ENCODE results near the gene CTNND2.

CTNND2 gene

DNA sequence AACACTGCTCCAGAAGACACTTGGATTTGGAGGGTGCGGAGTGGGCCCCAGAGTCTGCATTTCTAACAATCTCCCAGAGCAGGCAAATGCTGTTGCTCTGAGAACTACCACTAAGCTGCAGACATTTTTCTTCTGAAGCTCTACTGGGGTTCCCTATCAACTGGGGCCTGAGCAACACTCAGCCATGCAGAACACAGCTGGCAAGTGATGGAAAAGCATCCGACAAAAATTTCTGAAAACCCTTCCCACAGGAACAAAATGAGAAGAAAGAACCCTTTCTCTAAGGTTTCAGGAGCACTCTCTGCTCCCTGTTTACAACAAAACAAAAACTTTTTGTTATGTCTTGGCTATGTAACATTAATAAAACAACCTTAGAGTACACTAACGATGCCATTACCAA, 516.9 kb downstream of the CTNND2 start:
- DNase-seq (ENCODE audit: low read depth in 3 of 3) = no peak

DNA sequence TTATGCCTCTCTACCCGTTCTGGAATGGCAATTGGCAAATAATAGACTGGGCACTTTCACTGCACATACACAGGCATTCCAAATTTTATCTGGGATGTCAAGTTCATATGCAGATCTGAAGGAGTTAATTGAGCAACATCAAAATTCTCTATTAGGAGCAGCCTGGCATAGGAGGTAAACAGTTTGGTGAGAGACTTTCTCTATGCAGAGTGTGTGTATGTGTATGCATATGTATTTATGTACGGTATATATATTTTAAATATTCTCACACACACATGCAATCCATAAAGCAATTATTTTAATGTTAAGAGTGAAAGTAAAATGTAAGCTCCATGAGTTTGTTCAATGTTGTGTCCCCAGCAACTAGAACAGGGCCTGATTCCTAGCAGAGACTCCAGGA, 517.8 kb downstream of the CTNND2 start:
- no peak for DNase-seq (ENCODE audit: low read depth in 3 of 3)

DNA sequence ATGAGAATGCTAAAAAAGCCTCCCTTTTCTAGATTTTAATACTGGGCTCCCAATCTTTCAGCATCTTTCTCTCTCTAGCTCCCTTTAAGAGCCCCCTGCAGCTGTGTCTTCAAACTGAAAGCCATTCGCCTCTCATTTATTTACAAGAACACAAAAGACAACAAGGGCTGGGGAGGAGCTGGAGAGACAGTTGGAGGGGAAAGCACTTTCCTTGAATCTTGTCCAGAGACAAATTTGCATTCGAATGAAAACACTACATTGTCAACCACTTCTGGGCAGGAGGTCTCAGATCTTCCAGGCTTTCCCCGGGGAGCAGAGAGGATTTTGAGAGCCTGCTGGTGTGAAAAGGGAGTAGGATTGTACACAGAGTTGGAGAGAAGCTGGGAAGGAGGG, 518.3 kb downstream of the CTNND2 start:
- no peak for DNase-seq (ENCODE audit: low read depth in 3 of 3)

DNA sequence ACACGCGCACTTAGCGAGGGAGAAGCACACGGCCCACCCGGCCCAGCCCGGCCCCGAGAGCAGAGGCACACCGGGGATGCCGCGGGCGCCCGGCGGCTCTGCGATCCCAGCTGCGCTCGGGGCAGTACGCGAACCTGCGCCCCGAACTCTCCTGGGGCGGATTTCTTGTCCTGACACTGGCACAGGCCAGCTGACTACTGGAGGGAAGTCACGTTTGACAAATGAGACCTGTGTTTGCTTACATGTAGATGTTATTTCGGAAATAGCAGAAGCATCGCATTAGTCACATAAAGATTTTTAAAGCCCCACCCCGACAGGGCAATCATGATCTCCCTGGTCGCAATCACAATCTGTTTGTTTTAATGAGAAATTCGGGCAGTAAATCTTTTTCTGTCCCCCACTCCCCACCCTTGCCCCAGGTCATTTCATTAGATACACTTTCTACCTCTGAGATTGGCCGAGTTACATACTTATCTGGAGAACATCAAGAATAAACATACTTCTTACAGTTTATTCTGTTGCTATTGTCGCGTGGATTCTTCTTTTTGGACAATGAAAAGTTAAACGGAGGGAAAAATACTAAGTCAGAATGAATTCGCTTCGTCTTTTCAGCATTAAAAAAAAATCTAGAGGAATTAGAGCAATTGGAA, 518.9 kb downstream of the CTNND2 start:
- no peak for DNase-seq (ENCODE audit: low read depth in 3 of 3)

DNA sequence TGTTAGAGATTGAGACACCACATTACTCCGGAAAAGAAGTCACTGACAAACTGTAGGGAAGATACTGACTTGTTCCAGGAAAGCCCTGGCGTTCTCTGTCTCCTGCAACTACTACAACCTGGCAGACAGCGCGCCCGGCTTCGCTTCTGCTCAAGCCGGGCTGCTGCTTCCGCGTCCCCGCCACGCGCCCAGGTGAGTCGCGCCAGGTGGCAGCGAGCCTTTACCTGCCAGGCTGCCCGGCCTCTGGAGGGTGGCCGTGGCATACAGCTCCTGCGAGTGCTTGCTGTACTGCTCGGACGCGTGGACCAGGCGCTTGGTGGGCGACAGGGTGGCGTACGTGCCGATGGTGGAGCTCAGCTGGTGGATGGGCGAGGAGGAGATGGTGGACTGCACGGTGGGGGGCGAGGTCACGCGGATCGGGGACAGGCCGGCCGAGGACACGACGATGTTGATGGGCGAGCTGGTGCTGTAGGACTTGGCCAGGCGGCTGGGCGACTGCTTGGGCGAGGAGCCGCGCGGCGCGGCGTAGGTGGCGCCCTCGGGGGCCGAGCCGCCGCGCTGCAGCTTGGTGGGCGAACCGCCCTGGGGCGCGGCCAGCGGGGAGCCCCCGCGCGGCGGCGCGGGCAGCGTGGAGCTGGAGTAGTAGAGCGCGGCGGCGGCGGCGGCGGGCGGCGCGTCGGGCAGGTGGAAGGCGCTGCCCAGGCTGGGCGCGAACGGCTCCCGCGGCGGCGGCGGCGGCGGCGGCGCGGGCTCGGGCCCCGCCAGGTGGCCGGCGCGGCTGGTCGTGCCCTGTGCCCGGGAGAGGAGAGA, 519.6 kb downstream of the CTNND2 start:
- DNase-seq (ENCODE audit: low read depth in 3 of 3) = no peak

DNA sequence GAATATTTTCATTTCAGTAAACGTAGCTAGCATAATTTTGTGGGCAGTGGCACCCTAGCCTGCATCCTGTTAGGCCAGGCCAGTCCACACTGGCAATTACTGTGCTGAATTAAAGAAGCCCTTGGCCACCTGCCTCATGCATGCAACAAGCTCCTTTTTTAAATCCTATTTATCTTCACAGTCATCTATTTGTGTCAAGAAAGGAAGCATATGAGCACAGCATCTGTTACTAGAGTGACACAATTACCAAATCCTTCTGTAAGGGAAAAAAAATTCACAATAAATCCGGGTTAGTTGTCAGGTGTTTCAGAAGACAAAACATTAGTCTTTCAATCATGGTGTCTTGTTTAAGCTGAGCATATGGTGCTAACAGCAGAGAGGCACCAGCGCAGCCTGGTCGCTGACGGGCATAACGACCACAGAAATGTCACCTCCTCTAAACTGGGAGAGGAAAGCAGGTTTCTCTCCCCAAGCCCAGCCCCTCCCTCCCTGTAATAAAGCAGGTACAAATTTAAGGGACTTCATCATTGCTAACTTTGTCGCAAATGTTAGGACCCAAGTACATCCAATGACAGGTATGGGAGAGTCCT, 520.6 kb downstream of the CTNND2 start:
- no peak for DNase-seq (ENCODE audit: low read depth in 3 of 3)

DNA sequence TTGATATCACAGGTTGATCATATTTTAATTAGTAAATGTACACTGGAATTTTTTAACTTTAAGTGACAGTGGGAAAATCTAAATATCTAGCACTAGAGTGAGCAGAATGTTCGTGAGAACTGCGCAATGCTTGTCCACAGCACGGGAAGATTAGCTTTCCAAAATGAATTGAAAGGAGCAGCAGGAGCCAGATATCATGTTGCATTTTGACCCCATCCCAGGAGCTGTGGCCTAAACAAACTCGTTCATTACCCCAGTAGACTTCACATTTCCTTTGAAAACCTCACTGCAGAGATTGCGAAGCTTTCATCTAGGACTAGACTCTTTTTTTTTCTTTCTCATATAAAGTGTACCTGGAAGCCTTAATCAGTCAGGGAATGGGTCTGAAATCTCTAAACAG, 525.8 kb downstream of the CTNND2 start:
- DNase-seq (ENCODE audit: low read depth in 3 of 3) = no peak

DNA sequence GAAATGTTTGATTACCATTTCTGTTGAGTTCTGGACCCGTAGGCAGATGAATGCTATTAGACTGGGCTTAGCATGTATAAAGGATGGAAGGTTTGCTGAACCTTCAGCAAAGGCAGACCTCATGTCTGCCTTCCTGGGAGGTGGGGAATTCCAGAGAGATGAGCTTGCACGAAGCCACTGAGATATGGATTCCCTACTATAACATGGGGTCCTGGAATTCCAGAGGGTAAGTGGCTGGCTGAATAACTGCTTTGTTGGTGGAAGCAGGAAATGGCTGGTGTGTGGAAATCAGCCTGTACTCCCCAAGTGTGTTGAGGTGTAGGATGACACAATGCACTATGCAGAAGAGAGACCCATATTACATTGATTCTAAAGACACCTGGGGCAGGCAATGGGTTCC, 526.4 kb downstream of the CTNND2 start:
- DNase-seq (ENCODE audit: low read depth in 3 of 3) = no peak

DNA sequence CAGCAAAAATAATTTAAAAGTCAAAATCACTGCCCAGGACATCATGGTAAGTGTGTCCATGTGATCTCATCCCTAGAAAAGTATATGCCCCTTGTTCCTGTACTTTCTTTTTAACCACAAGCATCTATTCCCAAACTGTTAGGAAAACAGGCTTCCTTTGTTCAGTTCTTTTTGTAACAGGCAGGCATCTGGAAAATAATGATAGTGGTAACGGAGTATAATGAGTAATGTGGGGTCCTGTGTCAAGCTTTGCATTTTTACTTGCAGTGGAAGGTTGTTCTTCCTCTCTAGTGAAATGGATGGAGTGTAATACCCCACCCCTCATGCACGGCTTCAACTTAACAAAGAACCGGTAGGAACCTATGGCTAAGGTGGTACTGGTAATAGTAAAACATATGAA, 532.1 kb downstream of the CTNND2 start:
- DNase-seq (ENCODE audit: low read depth in 3 of 3) = no peak

DNA sequence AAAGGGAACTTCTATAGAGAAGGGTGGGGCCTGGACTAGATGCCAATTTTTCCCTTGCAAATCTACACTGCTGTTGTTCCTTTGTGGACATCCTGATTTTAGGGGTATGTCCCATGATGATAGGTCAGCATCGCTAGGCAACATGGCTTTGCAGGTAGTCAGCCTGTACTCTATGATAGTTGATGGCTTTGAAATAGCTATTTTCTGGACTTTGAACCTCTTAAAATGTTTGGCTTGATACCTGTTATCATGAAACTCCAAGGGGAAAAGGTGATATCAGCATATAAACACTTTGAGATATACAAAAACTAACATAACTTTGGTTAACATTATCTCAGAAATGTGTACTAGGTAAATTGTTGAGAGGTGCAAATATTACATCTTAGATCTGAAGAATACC, 533.2 kb downstream of the CTNND2 start:
- no peak for DNase-seq (ENCODE audit: low read depth in 3 of 3)

DNA sequence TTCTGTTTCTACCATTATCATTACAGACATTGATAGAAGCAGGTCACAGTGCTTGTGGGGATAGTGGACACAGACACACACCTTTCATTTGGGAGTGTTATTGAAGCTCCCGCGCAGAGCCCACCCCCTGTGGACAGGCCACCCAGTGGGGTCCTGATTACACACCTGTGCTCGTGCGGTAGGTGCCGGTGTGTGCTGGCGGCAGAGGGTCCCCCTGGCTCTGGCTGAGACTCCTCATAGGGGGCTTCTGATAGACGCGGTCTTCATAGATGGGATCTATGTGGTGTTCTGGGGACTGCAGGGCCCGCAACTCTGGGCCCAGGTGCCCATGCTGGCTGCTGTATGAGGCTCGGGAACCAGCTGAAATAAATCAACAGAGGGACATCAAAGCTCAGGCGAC, 539.7 kb downstream of the CTNND2 start:
- no peak for DNase-seq (ENCODE audit: low read depth in 3 of 3)

DNA sequence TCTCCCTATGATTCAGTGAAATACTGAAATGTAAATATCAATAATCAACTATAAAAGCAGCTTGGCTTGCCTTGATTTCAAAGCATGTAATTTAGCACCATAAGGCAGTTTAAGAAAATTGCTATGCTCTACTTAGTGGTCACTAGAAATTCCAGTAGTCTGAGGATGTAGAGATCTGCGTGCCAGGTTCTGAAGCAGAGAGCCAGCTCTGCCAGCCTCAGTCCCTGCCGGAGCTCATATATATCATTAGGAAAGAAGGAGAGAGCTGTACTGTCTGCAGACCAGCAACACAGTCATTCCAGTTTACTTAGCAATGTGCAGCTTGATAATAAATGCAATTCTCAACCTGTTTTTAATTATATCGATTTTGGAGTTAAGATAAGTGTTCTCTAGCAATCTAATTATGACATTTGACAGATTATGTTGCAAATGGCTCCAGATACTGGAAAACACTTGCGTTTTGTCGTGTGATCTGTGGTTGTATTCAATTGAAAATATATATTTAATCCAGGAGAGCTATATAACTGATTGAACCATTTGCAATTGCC, 540.5 kb downstream of the CTNND2 start:
- no peak for DNase-seq (ENCODE audit: low read depth in 3 of 3)

DNA sequence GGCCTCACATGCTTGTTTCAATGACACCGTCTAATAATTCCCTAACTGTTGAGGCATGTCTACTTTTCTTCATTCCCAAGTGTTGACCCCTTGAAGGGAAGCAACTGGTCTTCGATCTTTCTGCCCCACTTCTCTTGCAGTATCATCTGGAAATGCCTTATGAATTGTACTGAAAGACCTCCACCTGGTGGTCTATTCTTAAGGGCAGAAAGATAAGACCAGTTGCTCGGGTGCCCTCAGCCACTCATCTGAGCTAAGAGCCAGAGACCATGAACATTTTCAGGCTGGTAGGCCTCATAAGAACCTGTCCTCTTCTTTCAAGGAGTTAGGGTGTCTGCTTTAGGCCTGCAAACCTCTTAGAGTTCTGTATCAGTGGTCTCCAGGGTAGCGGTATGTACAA, 542.5 kb downstream of the CTNND2 start:
- DNase-seq (ENCODE audit: low read depth in 3 of 3) = no peak

DNA sequence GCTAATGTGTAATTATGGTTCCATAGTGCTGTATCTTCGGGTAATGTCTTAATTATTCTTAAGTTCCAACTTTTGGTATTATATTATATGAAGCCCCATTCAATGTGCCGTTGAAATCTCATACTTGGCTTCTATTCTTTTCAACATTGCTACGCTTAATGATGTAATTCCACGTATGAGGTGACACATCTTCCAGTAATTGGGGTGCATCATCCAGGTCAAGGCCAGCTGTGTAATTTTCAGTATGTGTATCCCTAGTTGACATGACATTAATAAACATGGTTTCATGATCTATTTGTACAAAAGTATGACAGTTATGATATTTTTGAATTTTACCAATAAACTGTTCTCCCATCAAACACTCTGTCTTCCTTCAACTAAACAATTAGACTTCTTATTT, 546.3 kb downstream of the CTNND2 start:
- DNase-seq (ENCODE audit: low read depth in 3 of 3) = no peak

DNA sequence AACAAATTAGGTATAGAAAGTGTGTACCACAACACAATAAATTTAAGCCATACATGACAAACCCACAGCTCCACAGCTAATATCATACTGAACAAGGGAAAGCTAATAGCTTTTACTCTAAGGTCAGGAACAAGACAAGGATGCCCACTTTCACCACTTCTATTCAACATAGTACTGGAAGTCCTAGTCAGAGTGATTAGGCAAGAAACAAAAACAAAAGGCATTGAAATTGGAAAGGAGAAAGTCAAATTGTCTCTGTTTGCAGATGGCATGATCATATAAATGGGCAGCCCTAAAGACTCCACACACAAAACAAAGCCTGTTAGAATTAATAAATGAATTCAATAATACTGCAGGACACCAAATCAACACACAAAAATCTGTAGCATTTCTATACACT, 548.8 kb downstream of the CTNND2 start:
- DNase-seq (ENCODE audit: low read depth in 3 of 3) = no peak

DNA sequence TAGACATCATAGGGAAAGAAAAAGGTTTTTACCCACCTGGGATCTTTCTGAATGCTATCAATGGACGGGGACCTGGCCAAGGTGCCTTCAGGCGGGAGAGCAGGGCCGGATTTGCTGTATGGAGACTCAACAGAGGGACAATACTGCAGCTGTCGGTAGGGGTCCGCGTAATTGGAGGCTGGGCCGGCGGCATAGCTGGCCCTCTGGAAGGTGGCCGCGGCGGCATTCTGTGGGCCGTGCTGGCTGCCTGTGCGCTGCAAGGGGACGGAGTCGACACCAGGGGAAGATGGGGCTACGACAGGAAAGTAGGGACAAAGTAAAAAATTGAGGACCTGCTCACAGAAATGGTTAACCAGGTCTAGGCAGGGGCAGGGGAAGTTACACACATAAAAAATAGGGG, 557.9 kb downstream of the CTNND2 start:
- DNase-seq (ENCODE audit: low read depth in 3 of 3) = no peak

DNA sequence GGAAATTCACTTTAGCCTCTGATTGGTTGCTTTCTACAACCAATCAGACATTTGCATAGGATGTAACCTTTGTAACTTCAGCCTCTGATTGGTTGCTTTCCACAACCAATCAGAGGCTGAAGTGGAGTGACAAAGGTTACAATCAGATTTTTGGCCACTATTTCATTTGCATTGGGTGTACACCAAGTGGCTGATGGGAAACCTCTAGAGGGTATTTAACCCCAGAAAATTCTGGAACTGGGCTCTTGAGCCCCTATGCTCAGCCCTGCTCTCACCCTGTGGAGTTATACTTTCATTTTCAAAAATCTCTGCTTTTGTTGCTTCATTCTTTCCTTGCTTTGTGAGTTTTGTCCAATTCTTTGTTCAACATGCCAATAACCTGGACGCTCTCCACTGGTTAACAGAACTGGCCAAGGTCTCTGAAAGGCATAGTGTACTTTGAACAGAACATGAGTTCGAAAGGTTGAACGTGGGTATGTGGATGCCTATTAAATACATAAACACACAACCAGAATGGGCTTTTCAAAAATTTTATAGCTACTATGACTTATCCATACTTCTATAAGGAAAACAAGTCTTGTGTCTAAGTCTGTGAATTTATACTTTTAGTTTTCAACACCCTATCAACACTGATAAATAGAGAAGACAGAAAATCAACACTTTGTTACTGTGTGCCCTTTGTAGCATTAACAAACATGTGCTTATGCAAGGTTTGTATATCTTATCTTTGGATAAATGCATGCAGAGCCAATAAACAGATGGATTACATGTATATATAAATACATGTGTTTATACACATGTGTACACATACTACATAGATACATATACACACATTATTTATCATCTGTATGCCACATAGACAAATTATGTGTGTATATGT, 568.1 kb downstream of the CTNND2 start:
- DNase-seq (ENCODE audit: low read depth in 3 of 3) = no peak

DNA sequence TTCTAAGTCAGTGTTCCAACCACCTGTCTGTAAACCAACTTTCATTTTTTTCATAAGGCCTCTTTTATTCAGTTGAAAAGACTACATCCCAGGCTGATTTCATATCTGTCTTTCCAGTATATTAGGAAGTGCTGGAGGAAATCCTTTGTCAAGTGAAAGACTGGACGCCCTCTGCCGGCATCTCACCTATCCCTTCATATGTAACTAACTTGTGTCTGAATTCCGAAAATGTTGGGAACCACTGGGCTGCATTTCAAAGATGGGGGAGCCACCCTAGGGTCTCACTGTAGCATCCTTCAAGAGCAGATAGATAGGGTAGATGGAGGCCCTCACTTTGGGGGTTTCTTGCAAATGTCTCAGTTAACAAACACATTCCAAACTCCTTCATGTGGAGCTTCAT, 569.8 kb downstream of the CTNND2 start:
- DNase-seq (ENCODE audit: low read depth in 3 of 3) = no peak

DNA sequence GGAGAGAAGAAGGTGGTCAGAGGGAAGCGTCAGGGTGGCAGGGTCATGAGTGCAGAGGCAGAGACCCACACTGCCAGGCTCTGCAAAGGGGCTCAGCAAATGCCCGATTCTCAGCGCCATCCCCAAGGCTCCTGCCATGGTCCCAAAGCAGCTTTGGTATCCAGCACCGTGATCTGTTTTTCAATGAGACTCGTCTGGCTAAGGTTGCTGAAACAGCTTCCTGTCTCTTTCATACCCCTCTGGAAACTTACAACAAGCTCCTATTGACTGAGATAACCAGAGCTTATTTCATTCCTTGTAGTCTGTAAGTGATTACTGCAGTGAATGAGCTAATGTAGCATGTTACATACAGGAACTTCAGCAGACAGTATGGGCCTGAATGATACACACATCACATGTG, 574.6 kb downstream of the CTNND2 start:
- DNase-seq (ENCODE audit: low read depth in 3 of 3) = no peak

DNA sequence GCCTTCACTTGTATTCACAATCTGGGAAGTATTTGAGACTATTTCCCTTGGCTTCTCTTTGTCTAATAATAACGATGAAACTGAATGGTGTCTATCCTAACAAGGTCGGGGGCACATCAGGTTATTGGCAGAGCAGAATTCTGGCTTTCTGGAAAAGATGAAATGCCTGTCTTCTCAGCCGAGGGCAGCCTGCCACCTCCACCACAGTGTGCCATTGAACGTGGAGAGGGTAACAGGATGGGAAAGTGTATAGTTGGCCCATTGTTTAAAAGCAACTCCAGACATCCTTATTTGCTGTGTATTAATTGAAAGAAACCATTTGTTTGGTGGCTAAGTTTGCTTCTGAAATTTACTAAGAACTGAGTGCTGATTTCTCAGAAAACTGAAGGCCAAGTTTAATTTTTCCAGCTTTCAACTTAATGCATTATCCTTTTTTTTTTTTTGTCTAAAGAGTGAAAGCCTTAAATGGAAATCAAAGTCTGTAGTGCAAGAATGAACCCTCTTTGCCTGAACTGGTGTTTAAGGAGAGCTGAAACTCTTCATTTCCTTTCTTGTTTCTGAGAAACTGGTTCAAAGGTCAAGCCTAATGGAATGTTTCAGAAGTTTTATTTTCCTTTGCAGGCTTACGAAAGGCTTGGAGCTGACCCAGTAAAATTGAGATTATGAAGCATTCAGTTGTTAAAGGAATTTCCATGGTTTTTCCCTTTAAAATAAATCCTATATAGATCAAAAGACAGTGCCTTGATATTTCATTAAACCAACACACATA, 579.5 kb downstream of the CTNND2 start:
- no peak for DNase-seq (ENCODE audit: low read depth in 3 of 3)

DNA sequence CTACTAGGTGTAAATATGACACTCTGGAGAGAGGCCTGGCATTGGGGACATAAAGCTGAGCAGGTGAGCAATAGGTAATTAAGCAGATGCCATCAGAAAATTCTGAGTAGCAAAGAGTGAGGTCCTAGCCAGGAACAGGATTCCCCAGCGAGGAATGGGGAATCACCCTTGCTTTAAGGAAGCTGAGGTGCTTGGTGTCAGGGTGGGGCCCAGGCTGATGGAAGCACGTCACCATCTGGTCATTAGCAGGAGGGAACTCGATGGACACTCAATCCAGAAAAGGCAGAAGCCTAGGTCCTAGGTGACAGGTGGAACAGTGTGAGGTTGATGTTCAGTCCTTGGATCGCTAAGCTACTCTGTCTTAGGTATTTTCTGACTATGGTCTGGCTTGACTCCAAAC, 580.5 kb downstream of the CTNND2 start:
- DNase-seq (ENCODE audit: low read depth in 3 of 3) = no peak
